ENCODE measurements around the gene SIRT1.

The SIRT1 gene

DNA sequence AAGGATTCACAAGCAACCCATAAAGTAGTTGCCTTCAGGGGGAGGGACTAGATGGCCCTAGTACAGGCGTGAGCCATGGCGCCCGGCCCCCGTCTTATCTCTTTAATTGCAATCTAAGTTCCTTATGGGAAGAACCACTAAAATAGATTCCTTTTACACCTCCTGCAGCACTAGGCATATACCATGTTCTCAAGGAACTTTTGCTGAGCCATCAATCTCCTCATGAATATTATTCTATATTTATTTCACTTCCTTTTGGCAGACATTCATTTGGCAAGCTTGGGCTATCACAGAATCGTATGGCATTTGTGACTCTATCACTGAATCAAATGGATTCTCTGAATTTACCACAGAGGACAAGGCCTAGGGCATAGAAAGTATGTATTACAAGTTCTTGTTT lies 31.7 kb upstream of the SIRT1 start:
- no peak overlapping the region for H3K4me2 ChIP-seq (ENCODE audit: low read length)
- H3K9ac ChIP-seq = no peak overlapping the region
- H3K36me3 ChIP-seq (ENCODE audit: control insufficient read depth, insufficient read depth, low read length) = no peaks in the 10 kb centered on the region
- H3K4me1 ChIP-seq = no peaks in the 10 kb centered on the region
- H3K27me3 ChIP-seq (ENCODE audit: control insufficient read depth, insufficient read depth, low read length) = no peaks in the 10 kb centered on the region
- H3K4me3 ChIP-seq (ENCODE audit: low read depth, low read length) = no peak overlapping the region
- no peak overlapping the region for H3K27ac ChIP-seq
- H3K79me2 ChIP-seq = no peaks in the 10 kb centered on the region
- no peaks in the 10 kb centered on the region for H3K9me3 ChIP-seq (ENCODE audit: control insufficient read depth, low read length)
- TF ChIP-seq, protein P1, sequence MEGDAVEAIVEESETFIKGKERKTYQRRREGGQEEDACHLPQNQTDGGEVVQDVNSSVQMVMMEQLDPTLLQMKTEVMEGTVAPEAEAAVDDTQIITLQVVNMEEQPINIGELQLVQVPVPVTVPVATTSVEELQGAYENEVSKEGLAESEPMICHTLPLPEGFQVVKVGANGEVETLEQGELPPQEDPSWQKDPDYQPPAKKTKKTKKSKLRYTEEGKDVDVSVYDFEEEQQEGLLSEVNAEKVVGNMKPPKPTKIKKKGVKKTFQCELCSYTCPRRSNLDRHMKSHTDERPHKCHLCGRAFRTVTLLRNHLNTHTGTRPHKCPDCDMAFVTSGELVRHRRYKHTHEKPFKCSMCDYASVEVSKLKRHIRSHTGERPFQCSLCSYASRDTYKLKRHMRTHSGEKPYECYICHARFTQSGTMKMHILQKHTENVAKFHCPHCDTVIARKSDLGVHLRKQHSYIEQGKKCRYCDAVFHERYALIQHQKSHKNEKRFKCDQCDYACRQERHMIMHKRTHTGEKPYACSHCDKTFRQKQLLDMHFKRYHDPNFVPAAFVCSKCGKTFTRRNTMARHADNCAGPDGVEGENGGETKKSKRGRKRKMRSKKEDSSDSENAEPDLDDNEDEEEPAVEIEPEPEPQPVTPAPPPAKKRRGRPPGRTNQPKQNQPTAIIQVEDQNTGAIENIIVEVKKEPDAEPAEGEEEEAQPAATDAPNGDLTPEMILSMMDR (IDR thresholded peaks at IDR 0.05) = no peak
- no peak overlapping the region for H2AFZ ChIP-seq

DNA sequence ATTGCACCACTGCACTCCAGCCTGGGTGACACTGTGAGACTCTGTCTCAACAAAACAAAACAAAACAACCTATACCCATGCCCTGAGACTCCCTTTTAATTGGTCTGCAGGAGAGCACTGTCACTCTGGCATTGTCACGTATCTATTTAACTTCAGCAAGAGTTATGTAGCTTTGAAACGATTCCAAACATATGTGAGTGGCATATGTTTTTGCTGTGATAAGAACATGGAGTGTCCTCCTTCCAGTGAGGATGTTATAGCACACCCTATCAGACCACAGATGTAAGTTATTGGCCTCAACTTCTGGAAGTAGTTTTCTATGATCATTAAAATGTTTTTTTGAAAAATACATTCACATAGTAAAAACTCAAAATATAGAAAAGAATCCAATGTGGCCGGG lies 30.9 kb upstream of the SIRT1 start:
- H3K9ac ChIP-seq = no peak overlapping the region
- H2AFZ ChIP-seq = no peak overlapping the region
- TF ChIP-seq, protein P1 (IDR thresholded peaks at IDR 0.05) = no peak
- H3K4me1 ChIP-seq = no peaks in the 10 kb centered on the region
- H3K27me3 ChIP-seq (ENCODE audit: control insufficient read depth, insufficient read depth, low read length) = no peaks in the 10 kb centered on the region
- H3K9me3 ChIP-seq (ENCODE audit: control insufficient read depth, low read length) = no peaks in the 10 kb centered on the region
- H3K36me3 ChIP-seq (ENCODE audit: control insufficient read depth, insufficient read depth, low read length) = no peaks in the 10 kb centered on the region
- H3K4me3 ChIP-seq (ENCODE audit: low read depth, low read length) = no peak overlapping the region
- no peaks in the 10 kb centered on the region for H3K79me2 ChIP-seq
- no peak overlapping the region for H3K27ac ChIP-seq
- H3K4me2 ChIP-seq (ENCODE audit: low read length) = no peak overlapping the region

DNA sequence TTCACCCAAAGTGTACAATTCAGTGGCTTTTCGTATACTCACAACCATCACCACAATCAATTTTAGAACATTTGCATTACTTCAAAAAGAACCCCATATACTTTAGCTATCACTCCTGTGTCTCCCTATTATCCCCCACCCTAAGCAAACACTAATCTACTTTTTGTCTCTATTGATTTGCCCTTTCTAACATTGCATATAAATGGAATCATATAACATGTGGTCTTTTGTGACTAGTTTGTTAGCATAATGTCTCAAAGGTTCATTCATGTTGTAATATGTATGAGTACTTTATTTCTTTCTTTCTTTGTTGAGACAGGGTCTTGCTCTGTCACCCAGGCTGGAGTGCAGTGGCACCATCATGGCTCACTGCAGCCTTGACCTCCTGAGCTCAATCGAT lies 25.5 kb upstream of the SIRT1 start:
- no peaks in the 10 kb centered on the region for H3K9me3 ChIP-seq (ENCODE audit: control insufficient read depth, low read length)
- no peak overlapping the region for H3K4me3 ChIP-seq (ENCODE audit: low read depth, low read length)
- TF ChIP-seq, protein P1 (IDR thresholded peaks at IDR 0.05) = no peak

DNA sequence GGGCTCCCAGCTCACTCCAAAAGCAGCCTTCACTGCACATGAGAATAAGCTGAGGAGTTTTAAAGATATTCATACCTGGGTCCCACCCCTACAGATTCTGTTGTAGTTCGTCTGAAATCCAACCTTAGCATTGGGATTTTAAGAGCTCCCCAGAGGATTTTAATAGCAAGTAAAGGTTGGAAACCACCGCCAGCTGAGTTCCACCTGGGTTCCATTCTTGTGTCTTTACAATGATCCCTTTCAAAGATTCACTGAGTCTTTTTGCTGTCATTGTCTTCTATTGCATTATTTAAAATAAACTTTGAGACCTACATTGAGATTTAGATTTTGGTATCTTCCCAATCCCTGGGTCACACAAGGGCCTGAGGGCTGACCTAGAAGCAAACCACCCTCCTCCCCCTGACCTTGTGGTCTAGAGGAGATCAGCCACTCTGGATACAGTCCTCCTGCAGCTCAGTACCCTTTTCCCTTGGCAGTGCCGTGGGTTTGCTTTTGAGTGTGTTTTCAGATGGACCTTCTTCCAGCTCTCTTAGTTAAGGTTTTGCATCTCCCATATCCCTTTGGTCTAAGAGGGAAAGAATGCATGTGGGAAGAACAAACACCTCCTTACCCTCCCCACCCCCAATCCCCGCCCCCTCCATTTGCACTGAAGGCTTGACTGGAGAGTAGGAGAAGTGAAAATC lies 22.6 kb upstream of the SIRT1 start:
- no peaks in the 10 kb centered on the region for H3K79me2 ChIP-seq

More for the DNA sequence above, 25.5 kb upstream of the SIRT1 start:
- H3K27ac ChIP-seq = no peak overlapping the region
- H3K9ac ChIP-seq = no peak overlapping the region
- H2AFZ ChIP-seq = no peak overlapping the region
- H3K36me3 ChIP-seq (ENCODE audit: control insufficient read depth, insufficient read depth, low read length) = no peaks in the 10 kb centered on the region
- no peaks in the 10 kb centered on the region for H3K4me1 ChIP-seq
- H3K79me2 ChIP-seq = no peaks in the 10 kb centered on the region
- no peak overlapping the region for H3K4me2 ChIP-seq (ENCODE audit: low read length)
- no peaks in the 10 kb centered on the region for H3K27me3 ChIP-seq (ENCODE audit: control insufficient read depth, insufficient read depth, low read length)

More for the DNA sequence above, 22.6 kb upstream of the SIRT1 start:
- Histone ChIP-seq H3K27me3 (ENCODE audit: control insufficient read depth, insufficient read depth, low read length) (no peaks in the 10 kb centered on the region), H3K4me1 (no peaks in the 10 kb centered on the region), H3K9me3 (ENCODE audit: control insufficient read depth, low read length) (no peaks in the 10 kb centered on the region), H3K9ac (no peak overlapping the region), H2AFZ (peak overlapping the region; percentile 8), H3K4me3 (ENCODE audit: low read depth, low read length) (no peak overlapping the region), H3K27ac (no peak overlapping the region), H3K4me2 (ENCODE audit: low read length) (no peak overlapping the region), H3K36me3 (ENCODE audit: control insufficient read depth, insufficient read depth, low read length) (no peaks in the 10 kb centered on the region)
- TF ChIP-seq, protein P1 (IDR thresholded peaks at IDR 0.05) = no peak
